ENCODE data around the gene OR1K1. TPM values are rescaled to one million over a fixed set of nuclear protein-coding genes. Genes with fewer than 3 reads are reported as not detected.
A peak's percentile ranks its signal among the peaks of the same experiment; 100 is the strongest.

Gene OR1K1
- total and polyA plus RNA-seq, 10 donors, result not detected

- TF ChIP-seq CTCF (IDR thresholded peaks at IDR 0.05 in 8 of 11, conservative IDR thresholded peaks at IDR 0.05 in 3 of 11), result no peak
- no peak for TF ChIP-seq POLR2AphosphoS5 (IDR thresholded peaks at IDR 0.05)
- no peak for TF ChIP-seq POLR2A (IDR thresholded peaks at IDR 0.05)
- Histone ChIP-seq H3K9me3 (no peaks in the 10 kb centered on the region), H3K4me3 (no peak overlapping the region), H3K27me3 (replicated peaks in 1 of 7) (no peaks in the 10 kb centered on the region), H3K4me1 (peaks cover 6 to 43% (median 20%) of the 10 kb centered on the region in 6 donors), H3K27ac (peak overlapping the region in 1 of 8 donors; percentile 0), H3K36me3 (peaks cover 0 to 35% (median 17%) of the 10 kb centered on the region in 6 donors)
- 43 to 58% (median 55%) methylated on average over 6 of the region's 6 CpGs for WGBS, 5 donors
- no peak for DNase-seq
- intact Hi-C loops (cut with DNase I; ENCODE audit: low total_unique reads), result loop anchor here (10.0 kb wide), 1 partner anchor 690 kb away; no protein-coding TSS in a partner anchor
Measured at GRCh38 chr9:122814545-122814944, 14.6 kb downstream of the OR1K1 start.

GRCh38 chr9:122815544-122815943 lies 15.6 kb downstream of the OR1K1 start:
- peak overlapping the region in 1 of 8 donors; percentile 32 for H3K4me3 ChIP-seq
- intact Hi-C loops (cut with DNase I; ENCODE audit: low total_unique reads), result loop anchor here (10.0 kb wide), 1 partner anchor 691 kb away; no protein-coding TSS in a partner anchor
- H3K27ac ChIP-seq, result peak overlapping the region in 6 of 8 donors; percentile 36 to 75 (median 68)
- peaks cover 6 to 45% (median 22%) of the 10 kb centered on the region in 6 donors for H3K4me1 ChIP-seq
- peaks cover 0 to 45% (median 25%) of the 10 kb centered on the region in 6 donors for H3K36me3 ChIP-seq
- no peaks in the 10 kb centered on the region for H3K27me3 ChIP-seq (replicated peaks in 1 of 7)
- H3K9me3 ChIP-seq, result no peaks in the 10 kb centered on the region
- DNase-seq, result no peak
- TF ChIP-seq POLR2AphosphoS5 (IDR thresholded peaks at IDR 0.05) (no peak), CTCF (IDR thresholded peaks at IDR 0.05 in 8 of 11, conservative IDR thresholded peaks at IDR 0.05 in 3 of 11) (no peak), POLR2A (IDR thresholded peaks at IDR 0.05) (no peak)

- H3K27me3 ChIP-seq (replicated peaks in 1 of 7), result no peaks in the 10 kb centered on the region
- peak overlapping the region in 1 of 8 donors; percentile 32 for H3K4me3 ChIP-seq
- intact Hi-C loops (cut with DNase I; ENCODE audit: low total_unique reads), result loop anchor here (10.0 kb wide), 1 partner anchor 692 kb away; no protein-coding TSS in a partner anchor
- TF ChIP-seq CTCF (IDR thresholded peaks at IDR 0.05 in 8 of 11, conservative IDR thresholded peaks at IDR 0.05 in 3 of 11) (no peak), POLR2A (IDR thresholded peaks at IDR 0.05) (no peak), POLR2AphosphoS5 (IDR thresholded peaks at IDR 0.05) (peak in 2 of 3 donors; percentile 62 to 67)
- peak; percentile 87 for DNase-seq
- peaks cover 0 to 51% (median 29%) of the 10 kb centered on the region in 6 donors for H3K36me3 ChIP-seq
- no peaks in the 10 kb centered on the region for H3K9me3 ChIP-seq
- H3K27ac ChIP-seq, result peak overlapping the region in 6 of 8 donors; percentile 36 to 75 (median 68)
- H3K4me1 ChIP-seq, result peaks cover 11 to 51% (median 29%) of the 10 kb centered on the region in 6 donors
- WGBS, 5 donors, result 19 to 36% (median 22%) methylated on average over 17 of the region's 17 CpGs
Measured at GRCh38 chr9:122816163-122816867, 16.4 kb downstream of the OR1K1 start.

GRCh38 chr9:122819326-122819725 lies 19.4 kb downstream of the OR1K1 start:
- 75 to 94% (median 81%) methylated on average over 3 of the region's 3 CpGs for WGBS, 5 donors
- Histone ChIP-seq H3K9me3 (no peaks in the 10 kb centered on the region), H3K4me1 (peaks cover 15 to 72% (median 46%) of the 10 kb centered on the region in 6 donors), H3K27me3 (replicated peaks in 1 of 7) (no peaks in the 10 kb centered on the region), H3K4me3 (no peak overlapping the region), H3K36me3 (peaks cover 0 to 81% (median 47%) of the 10 kb centered on the region in 6 donors), H3K27ac (peak overlapping the region in 3 of 8 donors; percentile 8 to 48 (median 19))
- no peak for DNase-seq
- intact Hi-C loops (cut with DNase I; ENCODE audit: low total_unique reads), result loop anchor here (10.0 kb wide), 1 partner anchor 695 kb away; no protein-coding TSS in a partner anchor
- TF ChIP-seq POLR2AphosphoS5 (IDR thresholded peaks at IDR 0.05) (no peak), CTCF (IDR thresholded peaks at IDR 0.05 in 8 of 11, conservative IDR thresholded peaks at IDR 0.05 in 3 of 11) (no peak), POLR2A (IDR thresholded peaks at IDR 0.05) (no peak)
